Right lobe of liver (tissue), 6 donors: ENCODE measurements around the gene PRKCB. TPM values are rescaled to one million over a fixed set of nuclear protein-coding genes. Genes with fewer than 3 reads are reported as not detected.

ENCODE experiments used
- ATAC-seq, 4 donors: fragments of 200-7000 bp; cut with Tn5 transposase; one replicate each; pipeline ENCODE4 v1.9.1; 2020; ENCODE audit warnings: mild to moderate bottlenecking in 4 of 4, moderate library complexity in 4 of 4
- DNase-seq, 3 donors: peaks; one replicate each; pipeline ENCODE4 v3.0.0-alpha.2; 2020
- H3K27ac ChIP-seq, 3 donors: fragments of 200-600 bp; one replicate each; pipeline ENCODE4 v1.8.0; 2022
- H3K27me3 ChIP-seq, 2 donors: fragments of 200-600 bp; one replicate each; pipeline ENCODE4 v1.8.0; 2022
- H3K36me3 ChIP-seq, 4 donors: fragments of 200-600 bp; sonication (generic) in 1 of 4; one replicate each; pipeline versions ENCODE4 v1.5.1 to v1.8.0; 2017 to 2022; ENCODE audit warnings: control low read depth in 1 of 4
- H3K4me1 ChIP-seq, 4 donors: fragments of 200-600 bp; sonication (generic) in 1 of 4; one replicate each; pipeline versions ENCODE4 v1.5.1 to v1.8.0; 2017 to 2022; ENCODE audit warnings: control low read depth in 1 of 4
- H3K4me3 ChIP-seq, 3 donors: fragments of 200-600 bp; one replicate each; pipeline ENCODE4 v1.8.0; 2022
- H3K9me3 ChIP-seq, 4 donors: fragments of 200-600 bp; sonication (generic) in 1 of 4; one replicate each; pipeline versions ENCODE4 v1.5.1 to v1.8.0; 2017 to 2022; ENCODE audit warnings: control low read depth in 1 of 4
- CTCF ChIP-seq, 4 donors: fragments of 200-600 bp in 3 of 4; fragments of 450-650 bp in 1 of 4; IDR thresholded peaks; one replicate each; pipeline versions ENCODE4 v1.5.1 to v1.8.0; 2016 to 2022; ENCODE audit warnings: antibody characterized with exemption in 4 of 4, mild to moderate bottlenecking in 2 of 4
- POLR2A ChIP-seq: fragments of 450-650 bp; IDR thresholded peaks from one replicate; pipeline ENCODE4 v1.6.1; 2017; ENCODE audit warnings: antibody characterized with exemption, mild to moderate bottlenecking
- WGBS: methylation state at CpG from one replicate; pipeline ENCODE4 v1.1.6; 2018; ENCODE audit warnings: low coverage, low lambda C conversion rate; ENCODE audit not compliant: insufficient coverage; ENCODE audit errors: missing lambda C conversion rate; 5-methylcytosine and 5-hydroxymethylcytosine counted together
- intact Hi-C, 2 donors: fragments of 100-400 bp; cut with DNase I; formaldehyde crosslinking; loops; one replicate each; pipeline versions ENCODE4 v1.11.2 to v1.14.1; 2022
- total RNA-seq, 6 experiments: library from RNA; depleted of rRNA in 2 of 6; stranded (reverse); fragments of >200 nt in 2 of 6; fragmentation: NEBNext Ultra II Directional in 3 of 6; extraction: Animal tissue kit (Norgen Biotek cat#: 25700) in 3 of 6; gene quantifications; one replicate each; pipeline versions ENCODE4 v1.1.0 to v1.2.4, GENCODE V29; 2016 to 2023
- donor health status: DM: no; HTN: yes; CAD: no.
- donor health status: DM: no; HTN: no; CAD: no.
- donor health status: DM: no; HTN: no; CAD: no.
- donor health status: DM: no; HTN: yes; CAD: no.
- donor health status: DM: no; HTN: yes; CAD: no.

Gene PRKCB
- total RNA-seq, 6 experiments from 2014 or later, result 1.7 to 8.1 (median 3.5) TPM

- intact Hi-C loops, result no loop called here
- ATAC-seq (no peak), DNase-seq (no peak)
- TF ChIP-seq CTCF (IDR thresholded peaks at IDR 0.05), result no peak
- TF ChIP-seq POLR2A, result no peak
- H3K27ac ChIP-seq, result no peak overlapping the region
- H3K36me3 ChIP-seq, result no peaks in the 10 kb centered on the region
- no peaks in the 10 kb centered on the region for H3K27me3 ChIP-seq
- H3K4me1 ChIP-seq, result peaks cover 0 to 4% (median 0%) of the 10 kb centered on the region in 4 donors
- WGBS, result 55% methylated on average over 3 of the region's 5 CpGs
- H3K4me3 ChIP-seq, result no peak overlapping the region
- no peaks in the 10 kb centered on the region for H3K9me3 ChIP-seq
These were observed 117.2 kb downstream of the PRKCB start for GRCh38 chr16:23952971-23953300.

GRCh38 chr16:23953476-23953875 lies 117.7 kb downstream of the PRKCB start:
- H3K4me1 ChIP-seq, result peaks cover 0 to 4% (median 0%) of the 10 kb centered on the region in 4 donors
- H3K27me3 ChIP-seq, result no peaks in the 10 kb centered on the region
- no peak overlapping the region for H3K27ac ChIP-seq
- WGBS, result 49% methylated on average over 2 of the region's 2 CpGs
- no peak for DNase-seq
- intact Hi-C loops, result no loop called here
- ATAC-seq, result no peak
- H3K4me3 ChIP-seq, result no peak overlapping the region
- no peaks in the 10 kb centered on the region for H3K9me3 ChIP-seq
- no peaks in the 10 kb centered on the region for H3K36me3 ChIP-seq
- TF ChIP-seq POLR2A, result no peak
- no peak for TF ChIP-seq CTCF (IDR thresholded peaks at IDR 0.05)

- no peak for DNase-seq
- TF ChIP-seq POLR2A (no peak), CTCF (IDR thresholded peaks at IDR 0.05) (no peak)
- Histone ChIP-seq H3K9me3 (no peaks in the 10 kb centered on the region), H3K27me3 (no peaks in the 10 kb centered on the region), H3K27ac (no peak overlapping the region), H3K36me3 (no peaks in the 10 kb centered on the region), H3K4me1 (peaks cover 0 to 4% (median 0%) of the 10 kb centered on the region in 4 donors), H3K4me3 (no peak overlapping the region)
- WGBS, result 59% methylated on average over 5 of the region's 7 CpGs
- intact Hi-C loops, result no loop called here
- ATAC-seq, result no peak
These were observed 119.3 kb downstream of the PRKCB start for GRCh38 chr16:23955088-23955487.

GRCh38 chr16:23957287-23957686 lies 121.5 kb downstream of the PRKCB start:
- Histone ChIP-seq H3K27ac (no peak overlapping the region), H3K9me3 (no peaks in the 10 kb centered on the region), H3K4me3 (no peak overlapping the region), H3K36me3 (no peaks in the 10 kb centered on the region), H3K27me3 (no peaks in the 10 kb centered on the region), H3K4me1 (no peaks in the 10 kb centered on the region)
- intact Hi-C loops, result no loop called here
- WGBS, result 20% methylated on average over 1 of the region's 2 CpGs
- ATAC-seq, result no peak
- TF ChIP-seq CTCF (IDR thresholded peaks at IDR 0.05) (no peak), POLR2A (no peak)
- DNase-seq, result no peak
